PFSK-1 (cell line): ENCODE data around the gene DGKG. TPM values are rescaled to one million over a fixed set of nuclear protein-coding genes. Genes with fewer than 3 reads are reported as not detected.

Experiments used
- FOXP2 ChIP-seq: optimal IDR thresholded peaks from 2 replicates; pipeline ENCODE3; 2011; ENCODE audit warnings: borderline replicate concordance, control low read depth, inconsistent platforms; ENCODE audit not compliant: insufficient read depth; ENCODE audit errors: extremely low read length, extremely low read depth
- POLR2AphosphoS5 ChIP-seq: IDR thresholded peaks from 2 replicates; pipeline ENCODE4 v1.6.1; 2012; ENCODE audit warnings: low read depth, mild to moderate bottlenecking, control low read depth, low read length, moderate library complexity
- REST ChIP-seq, 2 experiments: IDR thresholded peaks; 2 replicates each; pipeline versions ENCODE4 v1.6.1 to v1.8.0; 2011 to 2012; ENCODE audit warnings: low read depth in 2 of 2, low read length in 2 of 2, control low read depth in 1 of 2, inconsistent platforms in 1 of 2, mild to moderate bottlenecking in 1 of 2, moderate library complexity in 1 of 2; ENCODE audit not compliant: insufficient read depth in 1 of 2
- SIN3A ChIP-seq: IDR thresholded peaks from 2 replicates; pipeline ENCODE4 v1.6.1; 2012; ENCODE audit warnings: mild to moderate bottlenecking, low read length, moderate library complexity, borderline replicate concordance; ENCODE audit not compliant: insufficient read depth
- TAF1 ChIP-seq: IDR thresholded peaks from 2 replicates; pipeline ENCODE4 v1.6.1; 2012; ENCODE audit warnings: low read length, control low read depth, borderline replicate concordance; ENCODE audit not compliant: insufficient read depth
- polyA plus RNA-seq: library from polyadenylated mRNA; unstranded; fragments of >200 nt; gene quantifications from one replicate; pipeline ENCODE4 v1.2.1, GENCODE V29; 2012; ENCODE audit warnings: low read depth, missing spikeins; ENCODE audit not compliant: insufficient read length

DGKG gene
- polyA plus RNA-seq = 0.55 TPM

- TF ChIP-seq SIN3A (no peak), TAF1 (no peak), POLR2AphosphoS5 (no peak), REST (IDR thresholded peaks at IDR 0.05; ENCODE audit: insufficient read depth in 1 of 2, low read depth in 2 of 2, low read length in 2 of 2) (no peak), FOXP2 (no peak)
Measured at GRCh38 chr3:186361762-186362536, at the start of gene DGKG. TSS of gene DGKG (minus strand) at chr3:186362234. CDS start at chr3:186320459, 41,775 bp downstream.

GRCh38 chr3:186411089-186411488, 49.1 kb upstream of the DGKG start:
- no peak for TF ChIP-seq REST (IDR thresholded peaks at IDR 0.05; ENCODE audit: insufficient read depth in 1 of 2, low read depth in 2 of 2, low read length in 2 of 2)
- TF ChIP-seq TAF1 = no peak
- TF ChIP-seq SIN3A = no peak
- no peak for TF ChIP-seq FOXP2
- no peak for TF ChIP-seq POLR2AphosphoS5

GRCh38 chr3:186406669-186407635, 44.9 kb upstream of the DGKG start:
- TF ChIP-seq TAF1 (no peak), REST (IDR thresholded peaks at IDR 0.05; ENCODE audit: insufficient read depth in 1 of 2, low read depth in 2 of 2, low read length in 2 of 2) (no peak), FOXP2 (no peak), POLR2AphosphoS5 (no peak), SIN3A (no peak)

GRCh38 chr3:186401556-186401955, 39.5 kb upstream of the DGKG start:
- TF ChIP-seq TAF1 (no peak), POLR2AphosphoS5 (no peak)

GRCh38 chr3:186400662-186401061, 38.6 kb upstream of the DGKG start:
- TF ChIP-seq POLR2AphosphoS5 (no peak), REST (IDR thresholded peaks at IDR 0.05; ENCODE audit: insufficient read depth in 1 of 2, low read depth in 2 of 2, low read length in 2 of 2) (no peak), FOXP2 (no peak), TAF1 (no peak), SIN3A (no peak)
